ENCODE data around the gene CRIP3. TPM values are rescaled to one million over a fixed set of nuclear protein-coding genes. Genes with fewer than 3 reads are reported as not detected.
A peak's percentile ranks its signal among the peaks of the same experiment; 100 is the strongest.

The CRIP3 gene
- total and polyA plus RNA-seq, 2 of the 13 experiments (the other 11 are each of a cell fraction or from before 2014, with no cell fraction given), result 6.3 to 9.3 TPM

DNA sequence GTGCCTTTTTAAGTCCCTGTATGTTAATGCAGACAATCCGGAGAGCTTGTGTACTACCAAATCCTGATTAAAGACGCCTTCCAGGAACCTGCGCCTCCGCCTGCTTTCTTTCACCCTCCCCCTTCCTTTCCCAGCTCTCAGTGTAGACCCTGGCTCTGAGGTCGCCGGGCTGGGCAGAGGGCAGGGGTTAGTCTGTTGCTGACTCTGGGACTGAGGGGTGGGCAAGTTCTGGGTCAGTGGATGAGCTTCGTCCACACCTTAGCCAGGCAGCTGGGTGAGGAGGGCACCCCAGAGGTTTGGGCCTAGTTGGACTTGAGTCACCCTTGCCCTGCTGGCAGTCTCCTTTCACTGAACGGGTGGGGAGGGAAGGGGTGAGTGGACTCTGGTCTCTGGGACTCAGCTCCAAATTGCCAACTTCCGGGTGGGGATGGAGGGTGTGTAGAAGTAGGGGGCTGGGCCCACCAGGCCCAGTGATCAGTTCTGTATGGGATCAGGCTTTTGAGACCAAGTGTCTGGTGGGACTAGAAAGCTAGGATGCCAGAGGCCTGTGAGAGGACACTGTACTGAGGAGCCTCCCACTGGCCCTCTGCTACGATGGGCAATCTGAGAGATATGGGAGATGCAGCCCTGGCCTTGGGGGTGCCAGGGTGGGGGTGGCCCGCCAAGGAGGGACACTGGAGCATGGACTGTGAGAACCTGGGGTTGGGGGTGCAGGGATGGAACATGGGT is 31.9 kb downstream of the CRIP3 start (continued):
- no peak for TF ChIP-seq MYNN (CRISPR knock-in tag; IDR thresholded peaks at IDR 0.05; ENCODE audit: low read depth)
- TF ChIP-seq ZNF841 (CRISPR knock-in tag; IDR thresholded peaks at IDR 0.05; ENCODE audit: borderline replicate concordance), result no peak
- no peak for TF ChIP-seq HNRNPK (IDR thresholded peaks at IDR 0.05; ENCODE audit: low read depth, low read length, poor library complexity, severe bottlenecking)
- no peak for TF ChIP-seq REL (CRISPR knock-in tag; conservative IDR thresholded peaks at IDR 0.05)
- no peak for TF ChIP-seq PAF1 (CRISPR knock-in tag; IDR thresholded peaks at IDR 0.05)
- TF ChIP-seq MBNL3 (CRISPR knock-in tag; conservative IDR thresholded peaks at IDR 0.05), result no peak
- TF ChIP-seq, protein P1, sequence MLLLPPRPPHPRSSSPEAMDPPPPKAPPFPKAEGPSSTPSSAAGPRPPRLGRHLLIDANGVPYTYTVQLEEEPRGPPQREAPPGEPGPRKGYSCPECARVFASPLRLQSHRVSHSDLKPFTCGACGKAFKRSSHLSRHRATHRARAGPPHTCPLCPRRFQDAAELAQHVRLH (CRISPR knock-in tag; IDR thresholded peaks at IDR 0.05; ENCODE audit: borderline replicate concordance, low read depth), result no peak
- no peak for TF ChIP-seq ZNF577 (CRISPR knock-in tag; IDR thresholded peaks at IDR 0.05; ENCODE audit: borderline replicate concordance, low read depth)
- no peak for TF ChIP-seq CCDC6 (CRISPR knock-in tag; IDR thresholded peaks at IDR 0.05)
- TF ChIP-seq, protein P2, sequence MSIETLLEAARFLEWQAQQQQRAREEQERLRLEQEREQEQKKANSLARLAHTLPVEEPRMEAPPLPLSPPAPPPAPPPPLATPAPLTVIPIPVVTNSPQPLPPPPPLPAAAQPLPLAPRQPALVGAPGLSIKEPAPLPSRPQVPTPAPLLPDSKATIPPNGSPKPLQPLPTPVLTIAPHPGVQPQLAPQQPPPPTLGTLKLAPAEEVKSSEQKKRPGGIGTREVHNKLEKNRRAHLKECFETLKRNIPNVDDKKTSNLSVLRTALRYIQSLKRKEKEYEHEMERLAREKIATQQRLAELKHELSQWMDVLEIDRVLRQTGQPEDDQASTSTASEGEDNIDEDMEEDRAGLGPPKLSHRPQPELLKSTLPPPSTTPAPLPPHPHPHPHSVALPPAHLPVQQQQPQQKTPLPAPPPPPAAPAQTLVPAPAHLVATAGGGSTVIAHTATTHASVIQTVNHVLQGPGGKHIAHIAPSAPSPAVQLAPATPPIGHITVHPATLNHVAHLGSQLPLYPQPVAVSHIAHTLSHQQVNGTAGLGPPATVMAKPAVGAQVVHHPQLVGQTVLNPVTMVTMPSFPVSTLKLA (IDR thresholded peaks at IDR 0.05), result no peak
- TF ChIP-seq KDM5A (IDR thresholded peaks at IDR 0.05; ENCODE audit: borderline replicate concordance, low read length), result no peak
- TF ChIP-seq ZNF225 (CRISPR knock-in tag; IDR thresholded peaks at IDR 0.05), result no peak
- no peak for TF ChIP-seq SMARCC2 (IDR thresholded peaks at IDR 0.05)
- no peak for TF ChIP-seq TSC22D2 (CRISPR knock-in tag; IDR thresholded peaks at IDR 0.05; ENCODE audit: borderline replicate concordance)
- TF ChIP-seq ZNF567 (CRISPR knock-in tag; IDR thresholded peaks at IDR 0.05; ENCODE audit: borderline replicate concordance), result no peak
- no peak for TF ChIP-seq SIX4 (CRISPR knock-in tag; IDR thresholded peaks at IDR 0.05)
- TF ChIP-seq ZKSCAN5 (CRISPR knock-in tag; IDR thresholded peaks at IDR 0.05), result peak; percentile 86
- no peak for TF ChIP-seq TAF15 (IDR thresholded peaks at IDR 0.05; ENCODE audit: low read depth, low read length, poor library complexity, severe bottlenecking)
- no peak for TF ChIP-seq MEIS2 (CRISPR knock-in tag; IDR thresholded peaks at IDR 0.05)
- no peak for TF ChIP-seq SSRP1 (CRISPR knock-in tag; IDR thresholded peaks at IDR 0.05)
- no peak for TF ChIP-seq TCF7 (IDR thresholded peaks at IDR 0.05; ENCODE audit: low read depth)
- no peak for TF ChIP-seq SETDB1 (CRISPR knock-in tag; IDR thresholded peaks at IDR 0.05; ENCODE audit: borderline replicate concordance)
- peak; percentile 43 for TF ChIP-seq AGO2 (optimal IDR thresholded peaks at IDR 0.05; ENCODE audit: low read depth, low read length)
- TF ChIP-seq ZNF33A (CRISPR knock-in tag; IDR thresholded peaks at IDR 0.05; ENCODE audit: borderline replicate concordance), result no peak
- no peak for TF ChIP-seq ZNF83 (CRISPR knock-in tag; IDR thresholded peaks at IDR 0.05; ENCODE audit: borderline replicate concordance)
- TF ChIP-seq RAD21 (CRISPR knock-in tag; IDR thresholded peaks at IDR 0.05), result no peak; the same call in none of the 2 replicates
- peak; percentile 78; the same call in 1 of the 2 replicates for TF ChIP-seq RXRA (CRISPR knock-in tag; IDR thresholded peaks at IDR 0.05)
- TF ChIP-seq, protein P3, sequence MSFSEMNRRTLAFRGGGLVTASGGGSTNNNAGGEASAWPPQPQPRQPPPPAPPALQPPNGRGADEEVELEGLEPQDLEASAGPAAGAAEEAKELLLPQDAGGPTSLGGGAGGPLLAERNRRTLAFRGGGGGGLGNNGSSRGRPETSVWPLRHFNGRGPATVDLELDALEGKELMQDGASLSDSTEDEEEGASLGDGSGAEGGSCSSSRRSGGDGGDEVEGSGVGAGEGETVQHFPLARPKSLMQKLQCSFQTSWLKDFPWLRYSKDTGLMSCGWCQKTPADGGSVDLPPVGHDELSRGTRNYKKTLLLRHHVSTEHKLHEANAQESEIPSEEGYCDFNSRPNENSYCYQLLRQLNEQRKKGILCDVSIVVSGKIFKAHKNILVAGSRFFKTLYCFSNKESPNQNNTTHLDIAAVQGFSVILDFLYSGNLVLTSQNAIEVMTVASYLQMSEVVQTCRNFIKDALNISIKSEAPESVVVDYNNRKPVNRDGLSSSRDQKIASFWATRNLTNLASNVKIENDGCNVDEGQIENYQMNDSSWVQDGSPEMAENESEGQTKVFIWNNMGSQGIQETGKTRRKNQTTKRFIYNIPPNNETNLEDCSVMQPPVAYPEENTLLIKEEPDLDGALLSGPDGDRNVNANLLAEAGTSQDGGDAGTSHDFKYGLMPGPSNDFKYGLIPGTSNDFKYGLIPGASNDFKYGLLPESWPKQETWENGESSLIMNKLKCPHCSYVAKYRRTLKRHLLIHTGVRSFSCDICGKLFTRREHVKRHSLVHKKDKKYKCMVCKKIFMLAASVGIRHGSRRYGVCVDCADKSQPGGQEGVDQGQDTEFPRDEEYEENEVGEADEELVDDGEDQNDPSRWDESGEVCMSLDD (CRISPR knock-in tag; IDR thresholded peaks at IDR 0.05; ENCODE audit: borderline replicate concordance), result no peak
